Measurements from ENCODE around the gene PTOV1.

The PTOV1 gene

GRCh38 chr19:49851456-49852259 lies 699 bp downstream of the PTOV1 start:
- no peak for DNase-seq
- TF ChIP-seq CTCF (IDR thresholded peaks at IDR 0.05) = no peak
- intact Hi-C loops (cut with DNase I; ENCODE audit: low total_unique reads) = no loop called here
- H3K4me1 ChIP-seq = peaks cover 0 to 40% (median 26%) of the 10 kb centered on the region in 4 donors
- H3K36me3 ChIP-seq = peaks cover 17 to 26% (median 25%) of the 10 kb centered on the region in 3 donors
- peak overlapping the region; percentile 99 to 100 for H3K27ac ChIP-seq
- no peaks in the 10 kb centered on the region for H3K9me3 ChIP-seq
- peak overlapping the region; percentile 96 to 97 for H3K4me3 ChIP-seq
- H3K27me3 ChIP-seq = no peaks in the 10 kb centered on the region

GRCh38 chr19:49852631-49853126 lies 1.7 kb downstream of the PTOV1 start:
- peak overlapping the region in 1 of 2 donors; percentile 8 for H3K27ac ChIP-seq
- H3K4me3 ChIP-seq = peak overlapping the region; percentile 96 to 97
- intact Hi-C loops (cut with DNase I; ENCODE audit: low total_unique reads) = no loop called here
- H3K9me3 ChIP-seq = no peaks in the 10 kb centered on the region
- H3K36me3 ChIP-seq = peaks cover 27 to 36% (median 35%) of the 10 kb centered on the region in 3 donors
- no peak for TF ChIP-seq CTCF (IDR thresholded peaks at IDR 0.05)
- no peak for DNase-seq
- H3K4me1 ChIP-seq = peaks cover 0 to 40% (median 26%) of the 10 kb centered on the region in 4 donors
- no peaks in the 10 kb centered on the region for H3K27me3 ChIP-seq

GRCh38 chr19:49853852-49854377 lies 3.0 kb downstream of the PTOV1 start:
- TF ChIP-seq CTCF (IDR thresholded peaks at IDR 0.05) = no peak

GRCh38 chr19:49854378-49855263 lies 3.7 kb downstream of the PTOV1 start:
- peaks cover 39 to 55% (median 50%) of the 10 kb centered on the region in 3 donors for H3K36me3 ChIP-seq
- H3K4me3 ChIP-seq = no peak overlapping the region
- peaks cover 0 to 40% (median 26%) of the 10 kb centered on the region in 4 donors for H3K4me1 ChIP-seq
- no peaks in the 10 kb centered on the region for H3K9me3 ChIP-seq
- H3K27me3 ChIP-seq = no peaks in the 10 kb centered on the region
- peak overlapping the region in 1 of 2 donors; percentile 8 for H3K27ac ChIP-seq
- intact Hi-C loops (cut with DNase I; ENCODE audit: low total_unique reads) = no loop called here
- peak in 1 of 2 donors; percentile 66 for DNase-seq
- TF ChIP-seq CTCF (IDR thresholded peaks at IDR 0.05) = no peak

More at GRCh38 chr19:49853852-49854377, 3.0 kb downstream of the PTOV1 start:
- peaks cover 39 to 48% (median 47%) of the 10 kb centered on the region in 3 donors for H3K36me3 ChIP-seq
- DNase-seq = no peak
- H3K4me3 ChIP-seq = no peak overlapping the region
- no peaks in the 10 kb centered on the region for H3K27me3 ChIP-seq
- intact Hi-C loops (cut with DNase I; ENCODE audit: low total_unique reads) = no loop called here
- no peaks in the 10 kb centered on the region for H3K9me3 ChIP-seq
- peaks cover 0 to 40% (median 26%) of the 10 kb centered on the region in 4 donors for H3K4me1 ChIP-seq
- peak overlapping the region; percentile 8 for H3K27ac ChIP-seq

GRCh38 chr19:49855277-49855675 lies 4.3 kb downstream of the PTOV1 start:
- peaks cover 0 to 35% (median 22%) of the 10 kb centered on the region in 4 donors for H3K4me1 ChIP-seq
- H3K9me3 ChIP-seq = no peaks in the 10 kb centered on the region
- H3K27me3 ChIP-seq = no peaks in the 10 kb centered on the region
- H3K4me3 ChIP-seq = no peak overlapping the region
- intact Hi-C loops (cut with DNase I; ENCODE audit: low total_unique reads) = no loop called here
- H3K27ac ChIP-seq = no peak overlapping the region
- DNase-seq = no peak
- peaks cover 39 to 61% (median 54%) of the 10 kb centered on the region in 3 donors for H3K36me3 ChIP-seq
- no peak for TF ChIP-seq CTCF (IDR thresholded peaks at IDR 0.05)

Data from tibial artery (tissue), 4 donors.